Measurements from ENCODE around the gene PCDH9.
"Not testable (repeated sequence)": the region's sequence is repeated elsewhere in the genome, so short reads cannot be mapped to it uniquely, and the experiment has no call there.

Gene PCDH9

GRCh38 chr13:66266348-66266747 lies 963.8 kb downstream of the PCDH9 start:
- DNase-seq (ENCODE audit: low read depth) = no peak

- no peak for DNase-seq (ENCODE audit: low read depth)
These were observed 964.8 kb downstream of the PCDH9 start for GRCh38 chr13:66265371-66265770.

GRCh38 chr13:66264971-66265370 lies 965.2 kb downstream of the PCDH9 start:
- no peak for DNase-seq (ENCODE audit: low read depth)

- no peak for DNase-seq (ENCODE audit: low read depth)
These were observed 967.8 kb downstream of the PCDH9 start for GRCh38 chr13:66262330-66262729.

- not testable (repeated sequence) for DNase-seq (ENCODE audit: low read depth)
These were observed 970.7 kb downstream of the PCDH9 start for GRCh38 chr13:66259426-66259825.
